Heart left ventricle (tissue), 13 donors: Measurements from ENCODE around the gene SLC9A3.

Experiments used
- CTCF ChIP-seq, 12 donors: fragments of 200-600 bp; sonication (generic) in 4 of 12; IDR thresholded peaks; one replicate each; pipeline versions ENCODE4 v1.5.0 to v1.8.0; 2018 to 2022; ENCODE audit warnings: antibody characterized with exemption in 12 of 12, mild to moderate bottlenecking in 5 of 12
- POLR2A ChIP-seq, 2 donors: fragments of 450-650 bp; IDR thresholded peaks; one replicate each; pipeline ENCODE4 v1.6.1; 2017; ENCODE audit warnings: antibody characterized with exemption in 2 of 2, mild to moderate bottlenecking in 2 of 2, moderate library complexity in 2 of 2
- donor health status: ischemic (EF 13 %, LVEDD 7.1; RV severe dilation, severe dysfunction).
- donor health status: DM: no; HTN: yes; CAD: no.
- donor health status: DM: no; HTN: no; CAD: no.
- donor health status: ischemic (EF 25% LVEDD 6.9; RV normal size, moderate dysfunction).
- donor health status: ischemic (EF 25% LVEDD 5.7; RV mildly dilated, moderate dysfunction).
- donor health status: ischemic (EF 35%, LVEDD 5.7; RV mildly dilated, moderate dysfunction).
- donor health status: nonischemic (EF 11% LVEDD 7.7; RV severe dilation, severe dysfunction).
- donor health status: DM: yes; HTN: yes; CAD: no.
- donor health status: PGD.
- donor health status: ischemic (EF 29% LVEDD 5.4; RV normal size, mild dysfunction).
- donor health status: nonischemic (EF 23%, LVEDD 6.1; RV moderate dilation, normal function).

GRCh38 chr5:435156-435790 is 89.0 kb downstream of the SLC9A3 start:
- TF ChIP-seq CTCF (IDR thresholded peaks at IDR 0.05) (no peak), POLR2A (IDR thresholded peaks at IDR 0.05) (no peak)
